Mucosa of gallbladder (tissue), 1 donor: ENCODE measurements around the gene NUMB. TPM values are rescaled to one million over a fixed set of nuclear protein-coding genes. Genes with fewer than 3 reads are reported as not detected.
"Not testable (repeated sequence)": the region's sequence is repeated elsewhere in the genome, so short reads cannot be mapped to it uniquely, and the experiment has no call there.

Experiments used
- DNase-seq: peaks from one replicate; pipeline ENCODE4 v3.0.0-alpha.2; 2020; ENCODE audit warnings: low spot score
- total RNA-seq: library from RNA; stranded (reverse); gene quantifications from one replicate; pipeline ENCODE4 v1.2.1, GENCODE V29; 2021
- donor health status: DM: no; HTN: no; CAD: no.

Gene NUMB
- total RNA-seq, 1 donor from 2014 or later, result 117 TPM

GRCh38 chr14:73422515-73422914 lies 35.8 kb downstream of the NUMB start:
- peak; percentile 23 for DNase-seq

GRCh38 chr14:73418227-73418626 lies 40.1 kb downstream of the NUMB start:
- DNase-seq, result no peak

- not testable (repeated sequence) for DNase-seq
Observed at GRCh38 chr14:73406248-73406647, 52.1 kb downstream of the NUMB start.

GRCh38 chr14:73403181-73403752 lies 55.1 kb downstream of the NUMB start:
- no peak for DNase-seq

GRCh38 chr14:73402579-73402978 lies 55.8 kb downstream of the NUMB start:
- no peak for DNase-seq

- no peak for DNase-seq
Observed at GRCh38 chr14:73397810-73398209, 60.5 kb downstream of the NUMB start.

GRCh38 chr14:73394317-73394716 lies 64.0 kb downstream of the NUMB start:
- DNase-seq, result no peak

- DNase-seq, result no peak
Observed at GRCh38 chr14:73393375-73393774, 65.0 kb downstream of the NUMB start.

GRCh38 chr14:73392329-73393257 lies 65.8 kb downstream of the NUMB start:
- DNase-seq, result no peak

- DNase-seq, result not testable (repeated sequence)
Observed at GRCh38 chr14:73387860-73388259, 70.5 kb downstream of the NUMB start.

GRCh38 chr14:73386342-73386741 lies 72.0 kb downstream of the NUMB start:
- DNase-seq, result no peak

GRCh38 chr14:73385021-73385420 lies 73.3 kb downstream of the NUMB start:
- not testable (repeated sequence) for DNase-seq

- no peak for DNase-seq
Observed at GRCh38 chr14:73383356-73383755, 75.0 kb downstream of the NUMB start.

- no peak for DNase-seq
Observed at GRCh38 chr14:73381380-73382013, 76.8 kb downstream of the NUMB start.

- DNase-seq, result no peak
Observed at GRCh38 chr14:73376585-73376984, 81.8 kb downstream of the NUMB start.

- no peak for DNase-seq
Observed at GRCh38 chr14:73375861-73376260, 82.5 kb downstream of the NUMB start.

- DNase-seq, result no peak
Observed at GRCh38 chr14:73374218-73374617, 84.1 kb downstream of the NUMB start.

GRCh38 chr14:73372529-73372928 lies 85.8 kb downstream of the NUMB start:
- no peak for DNase-seq

GRCh38 chr14:73370561-73370960 lies 87.8 kb downstream of the NUMB start:
- no peak for DNase-seq

- DNase-seq, result no peak
Observed at GRCh38 chr14:73369428-73369827, 88.9 kb downstream of the NUMB start.

- DNase-seq, result no peak
Observed at GRCh38 chr14:73368616-73369015, 89.7 kb downstream of the NUMB start.

- no peak for DNase-seq
Observed at GRCh38 chr14:73365727-73366126, 92.6 kb downstream of the NUMB start.

- no peak for DNase-seq
Observed at GRCh38 chr14:73364559-73364958, 93.8 kb downstream of the NUMB start.
